GM20000 (cell line): ENCODE data around the gene SERPIND1.

Source experiments
- DNase-seq: peaks from one replicate; pipeline ENCODE4 v3.0.0; 2012; ENCODE audit warnings: low spot score
- CTCF ChIP-seq: IDR thresholded peaks from 2 replicates; pipeline ENCODE4 v1.5.1; 2012; ENCODE audit warnings: mild to moderate bottlenecking, control low read depth; ENCODE audit errors: extremely low read depth, missing control alignments

SERPIND1 gene

GRCh38 chr22:20792966-20793728 is 19.2 kb downstream of the SERPIND1 start:
- DNase-seq: no peak
- no peak for TF ChIP-seq CTCF

DNA sequence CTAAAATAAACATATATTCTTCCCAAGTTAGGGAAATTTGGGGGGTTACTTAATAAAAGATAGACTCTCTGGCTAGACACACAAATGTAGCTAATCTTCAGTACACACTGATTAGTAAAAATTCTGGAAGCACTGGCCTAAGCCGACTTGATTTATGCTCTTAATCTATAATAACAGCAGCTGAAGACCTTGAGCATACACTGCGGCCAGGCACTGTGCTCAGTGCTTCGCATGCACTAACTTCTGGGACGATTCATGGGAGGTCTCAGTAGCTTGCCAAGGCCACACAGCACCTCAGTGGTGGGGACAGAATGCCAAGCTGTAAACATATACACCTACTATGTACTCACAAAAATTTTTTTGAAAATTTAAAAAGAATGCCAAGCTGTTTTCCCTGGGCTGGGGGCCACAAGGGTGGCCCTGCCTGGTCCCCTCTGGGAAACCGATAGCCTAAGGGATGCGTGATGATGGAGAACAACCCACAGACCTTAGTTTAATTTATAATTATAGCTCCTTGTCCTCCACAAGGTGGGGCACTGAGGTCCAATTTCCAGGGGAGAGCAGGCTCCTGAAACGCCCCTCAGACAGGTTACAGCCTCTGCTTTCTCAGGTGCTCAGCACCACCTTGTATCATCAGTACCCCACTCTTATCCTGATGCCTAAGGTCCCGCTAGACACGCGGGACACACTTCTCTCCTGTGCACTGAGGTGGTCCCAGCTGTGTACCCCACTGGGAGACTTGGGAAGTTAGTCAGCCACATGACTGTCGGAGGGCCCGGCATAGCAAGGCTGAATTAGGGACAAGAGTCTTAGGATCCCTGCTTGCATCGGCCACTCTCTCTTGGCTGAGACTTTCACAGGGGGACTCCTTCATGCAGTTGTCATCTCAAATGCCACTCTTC is 20.1 kb downstream of the SERPIND1 start:
- no peak for DNase-seq
- TF ChIP-seq CTCF: no peak

DNA sequence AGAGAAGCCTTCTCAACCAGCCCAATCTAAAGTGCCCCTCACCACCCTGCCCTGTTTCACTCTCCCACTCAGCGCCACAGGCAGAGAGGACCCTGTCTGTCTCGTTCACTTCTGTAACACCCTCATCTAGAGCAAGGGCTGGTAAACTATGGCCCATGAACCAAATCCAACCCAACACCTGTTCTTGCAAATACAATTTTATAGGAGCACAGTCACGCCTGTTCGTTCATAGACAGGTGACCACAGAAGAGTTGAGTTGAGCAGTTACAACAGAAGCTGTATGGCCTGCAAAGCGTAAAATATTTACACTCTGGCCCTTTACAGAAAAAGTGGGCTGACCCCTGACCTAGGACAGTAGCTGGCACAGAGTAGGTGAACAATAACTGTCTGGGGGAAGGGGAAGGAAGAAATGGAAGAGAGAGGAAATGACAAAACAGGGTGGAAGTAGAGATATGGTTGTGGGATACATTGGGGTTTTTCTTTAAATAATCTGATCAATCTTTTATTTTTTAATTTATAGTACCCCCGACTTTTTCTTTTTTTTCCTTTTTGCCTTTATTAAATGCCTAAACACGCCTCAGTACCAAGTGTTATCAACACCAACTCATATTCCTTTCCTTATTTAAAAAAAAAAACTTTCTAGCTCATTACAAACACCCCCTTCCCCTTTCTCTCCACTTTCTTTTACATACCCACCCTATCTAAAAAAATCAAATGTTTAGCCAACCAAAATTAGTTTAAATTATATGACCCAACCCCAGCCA is 20.9 kb downstream of the SERPIND1 start:
- TF ChIP-seq CTCF: no peak
- no peak for DNase-seq

GRCh38 chr22:20796731-20797130 is 22.8 kb downstream of the SERPIND1 start:
- TF ChIP-seq CTCF: no peak
- no peak for DNase-seq

DNA sequence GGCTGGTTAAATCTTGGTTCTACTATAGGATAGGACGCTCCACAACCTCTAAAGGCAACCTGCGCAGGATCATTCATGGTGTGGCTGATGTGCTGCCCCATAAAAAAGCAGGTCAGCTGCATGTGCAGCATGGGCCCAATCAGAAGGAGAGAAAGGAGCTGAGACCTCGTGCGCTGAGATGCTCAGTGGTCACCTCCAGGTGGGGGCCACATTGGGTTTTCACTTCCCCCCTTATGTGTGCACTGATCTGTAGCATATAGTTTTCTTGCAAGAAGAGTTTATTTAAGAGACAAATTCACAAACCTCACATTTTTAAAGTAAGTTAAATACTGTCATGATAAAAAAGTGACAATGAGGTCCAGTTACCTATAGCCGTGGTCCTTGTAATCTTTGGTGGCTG is 24.3 kb downstream of the SERPIND1 start:
- no peak for DNase-seq
- TF ChIP-seq CTCF: no peak

- no peak for TF ChIP-seq CTCF
- no peak for DNase-seq
Observed at GRCh38 chr22:20798974-20799373, 25.1 kb downstream of the SERPIND1 start.
